SU-DHL-6 (cell line): ENCODE measurements around the gene ANXA2.

Experiments used
- H2AFZ ChIP-seq: fragments of 200-600 bp; sonication (generic); 2 replicates; pipeline ENCODE4 v1.6.1; 2014; ENCODE audit warnings: low read depth, mild to moderate bottlenecking, moderate library complexity, mixed read lengths, antibody characterized with exemption, low read length; ENCODE audit not compliant: severe bottlenecking
- H3F3A ChIP-seq: fragments of 200-600 bp; shearing (Covaris generic); 2 replicates; pipeline ENCODE4 v1.6.0; 2016; ENCODE audit warnings: antibody characterized with exemption, mild to moderate bottlenecking; ENCODE audit not compliant: insufficient read depth
- H3K27ac ChIP-seq: fragments of 200-600 bp; sonication (generic); 2 replicates; pipeline ENCODE4 v1.5.1; 2016; ENCODE audit warnings: low read depth, mild to moderate bottlenecking, low read length, moderate library complexity, mixed read lengths
- H3K27me3 ChIP-seq: fragments of 200-600 bp; sonication (generic), shearing (Covaris generic); 2 replicates; pipeline ENCODE4 v1.6.0; 2014; ENCODE audit warnings: mild to moderate bottlenecking, low read length
- H3K36me3 ChIP-seq: fragments of 200-600 bp; sonication (generic); 2 replicates; pipeline ENCODE4 v1.6.1; 2014; ENCODE audit warnings: mild to moderate bottlenecking, low read length, mixed read lengths
- H3K4me2 ChIP-seq: fragments of 300-600, 200-600 bp; shearing (Covaris generic), sonication (generic); 2 replicates; pipeline ENCODE4 v1.6.0; 2014; ENCODE audit warnings: low read length, low read depth, mild to moderate bottlenecking; ENCODE audit not compliant: poor library complexity, severe bottlenecking
- H3K4me3 ChIP-seq: fragments of 200-600 bp; sonication (generic); 2 replicates; pipeline ENCODE4 v1.5.1; 2014; ENCODE audit warnings: antibody characterized with exemption, low read length, mild to moderate bottlenecking, mixed read lengths; ENCODE audit not compliant: insufficient read depth, poor library complexity, severe bottlenecking
- H3K79me2 ChIP-seq: fragments of 200-600 bp; sonication (generic); 2 replicates; pipeline ENCODE4 v1.6.1; 2014; ENCODE audit warnings: mild to moderate bottlenecking, low read length, moderate library complexity; ENCODE audit not compliant: insufficient read depth
- H3K9ac ChIP-seq: fragments of 200-600 bp; sonication (generic); 2 replicates; pipeline ENCODE4 v1.7.0; 2014; ENCODE audit warnings: mild to moderate bottlenecking, low read length
- H3K9me2 ChIP-seq: fragments of 200-600 bp; sonication (generic); replicated peaks from 2 replicates; pipeline ENCODE4 v1.6.1; 2014; ENCODE audit warnings: low read length; ENCODE audit not compliant: insufficient read depth
- H3K9me3 ChIP-seq: fragments of 200-600 bp; sonication (generic); 2 replicates; pipeline ENCODE4 v1.6.1; 2014; ENCODE audit warnings: low read length, mixed read lengths; ENCODE audit not compliant: insufficient read depth
- H4K20me1 ChIP-seq: fragments of 200-600 bp; sonication (generic); 2 replicates; pipeline ENCODE4 v1.6.1; 2014; ENCODE audit warnings: low read depth, mild to moderate bottlenecking, antibody characterized with exemption, low read length, moderate library complexity, mixed read lengths
- CTCF ChIP-seq: fragments of 200-600 bp; sonication (generic); IDR thresholded peaks from one replicate; pipeline ENCODE4 v1.5.1; 2017; ENCODE audit warnings: antibody characterized with exemption, mild to moderate bottlenecking, low read length, moderate library complexity; ENCODE audit not compliant: insufficient read depth, poor library complexity, severe bottlenecking
- EZH2phosphoT487 ChIP-seq: fragments of 200-600 bp; sonication (generic), shearing (Covaris generic); conservative IDR thresholded peaks from 2 replicates; pipeline ENCODE4 v1.6.1; 2018; ENCODE audit warnings: mild to moderate bottlenecking, antibody characterized with exemption, low read length, moderate library complexity, mixed read lengths

The ANXA2 gene

GRCh38 chr15:60351066-60351465 lies 46.7 kb downstream of the ANXA2 start:
- Histone ChIP-seq H3K9me2 (no peaks in the 10 kb centered on the region), H3K9me3 (no peaks in the 10 kb centered on the region), H3F3A (no peaks in the 10 kb centered on the region), H3K27ac (no peak overlapping the region), H4K20me1 (no peaks in the 10 kb centered on the region), H3K9ac (no peak overlapping the region), H3K4me3 (no peak overlapping the region), H3K36me3 (no peaks in the 10 kb centered on the region), H3K27me3 (no peaks in the 10 kb centered on the region), H3K4me2 (no peak overlapping the region), H3K79me2 (no peaks in the 10 kb centered on the region), H2AFZ (no peak overlapping the region)
- TF ChIP-seq EZH2phosphoT487 (no peak), CTCF (no peak)

- H3K27ac ChIP-seq, result no peak overlapping the region
- H3K4me2 ChIP-seq, result no peak overlapping the region
- H4K20me1 ChIP-seq, result no peaks in the 10 kb centered on the region
- no peaks in the 10 kb centered on the region for H3K36me3 ChIP-seq
- no peak overlapping the region for H3K4me3 ChIP-seq
- TF ChIP-seq EZH2phosphoT487 (no peak), CTCF (no peak)
- no peaks in the 10 kb centered on the region for H3K9me2 ChIP-seq
- H3K27me3 ChIP-seq, result no peaks in the 10 kb centered on the region
- no peaks in the 10 kb centered on the region for H3K9me3 ChIP-seq
- no peaks in the 10 kb centered on the region for H3K79me2 ChIP-seq
- H3F3A ChIP-seq, result no peaks in the 10 kb centered on the region
- H3K9ac ChIP-seq, result no peak overlapping the region
- H2AFZ ChIP-seq, result no peak overlapping the region
These were observed 47.7 kb downstream of the ANXA2 start for GRCh38 chr15:60350108-60350507.

- Histone ChIP-seq H2AFZ (no peak overlapping the region), H3K4me3 (no peak overlapping the region), H3K9ac (no peak overlapping the region), H3K36me3 (no peaks in the 10 kb centered on the region), H3K27me3 (no peaks in the 10 kb centered on the region), H3K9me3 (no peaks in the 10 kb centered on the region), H3K4me2 (no peak overlapping the region), H4K20me1 (no peaks in the 10 kb centered on the region), H3K79me2 (no peaks in the 10 kb centered on the region), H3K9me2 (no peaks in the 10 kb centered on the region), H3F3A (no peaks in the 10 kb centered on the region), H3K27ac (no peak overlapping the region)
- TF ChIP-seq EZH2phosphoT487 (no peak), CTCF (no peak)
These were observed 48.2 kb downstream of the ANXA2 start for GRCh38 chr15:60349589-60349988.
